Measurements from ENCODE around the gene EXOC6. TPM values are rescaled to one million over a fixed set of nuclear protein-coding genes. Genes with fewer than 3 reads are reported as not detected.

The EXOC6 gene
- total RNA-seq, 2 donors from 2014 or later: 12.6 to 15.2 TPM

- Histone ChIP-seq H3K9me3 (no peaks in the 10 kb centered on the region), H3K27me3 (peaks cover 60% of the 10 kb centered on the region), H3K36me3 (no peaks in the 10 kb centered on the region), H3K4me1 (peaks cover 10% of the 10 kb centered on the region), H3K4me3 (no peak overlapping the region), H3K9ac (ENCODE audit: low read depth in 2 of 2, low read length in 2 of 2) (no peak overlapping the region), H3K27ac (no peak overlapping the region)
- DNase-seq: no peak
- intact Hi-C loops (cut with DNase I): no loop called here
- no peak for TF ChIP-seq CTCF (IDR thresholded peaks at IDR 0.05)
Observed at GRCh38 chr10:93075369-93076221, 227.3 kb downstream of the EXOC6 start.

GRCh38 chr10:93076871-93077270 lies 228.6 kb downstream of the EXOC6 start:
- DNase-seq: no peak
- Histone ChIP-seq H3K36me3 (no peaks in the 10 kb centered on the region), H3K27me3 (peaks cover 50% of the 10 kb centered on the region), H3K9me3 (no peaks in the 10 kb centered on the region), H3K27ac (no peak overlapping the region), H3K4me1 (peaks cover 10% of the 10 kb centered on the region), H3K9ac (ENCODE audit: low read depth in 2 of 2, low read length in 2 of 2) (no peak overlapping the region), H3K4me3 (no peak overlapping the region)
- no peak for TF ChIP-seq CTCF (IDR thresholded peaks at IDR 0.05)
- intact Hi-C loops (cut with DNase I): no loop called here

GRCh38 chr10:93077860-93078337 lies 229.6 kb downstream of the EXOC6 start:
- H3K27me3 ChIP-seq: peaks cover 39% of the 10 kb centered on the region
- DNase-seq: peak; percentile 8
- no peak for TF ChIP-seq CTCF (IDR thresholded peaks at IDR 0.05)
- intact Hi-C loops (cut with DNase I): no loop called here
- peaks cover 10% of the 10 kb centered on the region for H3K4me1 ChIP-seq
- no peak overlapping the region for H3K9ac ChIP-seq (ENCODE audit: low read depth in 2 of 2, low read length in 2 of 2)
- H3K9me3 ChIP-seq: no peaks in the 10 kb centered on the region
- H3K27ac ChIP-seq: no peak overlapping the region
- H3K36me3 ChIP-seq: no peaks in the 10 kb centered on the region
- no peak overlapping the region for H3K4me3 ChIP-seq

- Histone ChIP-seq H3K27me3 (peaks cover 20% of the 10 kb centered on the region), H3K4me1 (no peaks in the 10 kb centered on the region)
- intact Hi-C loops (cut with DNase I): loop anchor here (1.0 to 5.0 kb wide), 2 partner anchors 208 to 272 kb away; no protein-coding TSS in a partner anchor
Observed at GRCh38 chr10:93079663-93080349, 231.5 kb downstream of the EXOC6 start.

More at GRCh38 chr10:93079663-93080349, 231.5 kb downstream of the EXOC6 start:
- Histone ChIP-seq H3K9me3 (no peaks in the 10 kb centered on the region), H3K4me3 (no peak overlapping the region), H3K27ac (no peak overlapping the region), H3K9ac (ENCODE audit: low read depth in 2 of 2, low read length in 2 of 2) (no peak overlapping the region), H3K36me3 (no peaks in the 10 kb centered on the region)
- no peak for TF ChIP-seq CTCF (IDR thresholded peaks at IDR 0.05)
- DNase-seq: peak; percentile 13

Measured in colonic mucosa (tissue), 4 donors.